NCI-H2029 (cell line): ENCODE data around the gene ADM2.

Experiments
- DNase-seq: peaks from one replicate; lab custom pipeline; 2025; lab: John Stamatoyannopoulos, UW

Gene ADM2

GRCh38 chr22:50445071-50445879 lies 36.1 kb upstream of the ADM2 start:
- no peak for DNase-seq

- no peak for DNase-seq
Measured at GRCh38 chr22:50445880-50446707, 35.2 kb upstream of the ADM2 start.

- DNase-seq, result no peak
Measured at GRCh38 chr22:50446708-50447575, 34.4 kb upstream of the ADM2 start.

GRCh38 chr22:50447576-50448551 lies 33.5 kb upstream of the ADM2 start:
- DNase-seq, result no peak

- DNase-seq, result no peak
Measured at GRCh38 chr22:50452649-50453048, 28.7 kb upstream of the ADM2 start.

- DNase-seq, result no peak
Measured at GRCh38 chr22:50454556-50455075, 26.7 kb upstream of the ADM2 start.

- DNase-seq, result no peak
Measured at GRCh38 chr22:50455201-50455600, 26.1 kb upstream of the ADM2 start.

- no peak for DNase-seq
Measured at GRCh38 chr22:50456026-50456425, 25.3 kb upstream of the ADM2 start.

GRCh38 chr22:50456466-50457234 lies 24.7 kb upstream of the ADM2 start:
- no peak for DNase-seq

- no peak for DNase-seq
Measured at GRCh38 chr22:50459016-50459415, 22.3 kb upstream of the ADM2 start.

GRCh38 chr22:50459496-50460140 lies 21.7 kb upstream of the ADM2 start:
- DNase-seq, result no peak

GRCh38 chr22:50460938-50461337 lies 20.4 kb upstream of the ADM2 start:
- DNase-seq, result no peak

- no peak for DNase-seq
Measured at GRCh38 chr22:50461536-50461935, 19.8 kb upstream of the ADM2 start.

GRCh38 chr22:50461979-50462540 lies 19.3 kb upstream of the ADM2 start:
- DNase-seq, result no peak

- no peak for DNase-seq
Measured at GRCh38 chr22:50463188-50463900, 18.0 kb upstream of the ADM2 start.

GRCh38 chr22:50464451-50464850 lies 16.9 kb upstream of the ADM2 start:
- DNase-seq, result no peak

GRCh38 chr22:50465066-50465930 lies 16.0 kb upstream of the ADM2 start:
- DNase-seq, result no peak

- DNase-seq, result no peak
Measured at GRCh38 chr22:50467341-50467740, 14.0 kb upstream of the ADM2 start.
